Activated CD4-positive, alpha-beta T cell treated with anti-CD3 and anti-CD28 coated beads, Interleukin-2, amount 50 U/mL, for 16 hours (primary cell): ENCODE measurements around the gene MYO16.
A peak's percentile ranks its signal among the peaks of the same experiment; 100 is the strongest.
"Not testable (repeated sequence)": the region's sequence is repeated elsewhere in the genome, so short reads cannot be mapped to it uniquely, and the experiment has no call there.

Source experiments
- DNase-seq: peaks from one replicate; pipeline ENCODE4 v3.0.0-alpha.2; 2020

The MYO16 gene

DNA sequence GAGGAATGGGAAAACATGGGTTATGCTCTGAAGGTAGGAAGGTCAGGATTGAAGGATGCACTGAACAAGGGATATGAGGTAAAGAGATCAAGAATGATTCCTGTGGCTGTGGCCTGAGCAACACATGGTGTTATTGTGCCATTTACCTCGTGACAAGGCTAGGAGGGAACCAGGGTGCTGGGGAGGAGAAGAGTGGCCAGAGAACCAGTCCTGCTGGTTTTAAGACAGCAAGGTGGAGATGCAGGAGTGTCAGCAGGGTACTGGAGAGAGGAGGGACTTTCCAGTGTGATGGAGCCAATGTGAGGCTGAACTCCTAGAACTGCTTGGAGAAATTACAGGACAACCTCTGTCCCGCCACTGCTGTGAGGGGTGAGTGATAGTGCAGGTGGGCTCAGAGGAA lies 282.4 kb downstream of the MYO16 start:
- DNase-seq, result no peak

DNA sequence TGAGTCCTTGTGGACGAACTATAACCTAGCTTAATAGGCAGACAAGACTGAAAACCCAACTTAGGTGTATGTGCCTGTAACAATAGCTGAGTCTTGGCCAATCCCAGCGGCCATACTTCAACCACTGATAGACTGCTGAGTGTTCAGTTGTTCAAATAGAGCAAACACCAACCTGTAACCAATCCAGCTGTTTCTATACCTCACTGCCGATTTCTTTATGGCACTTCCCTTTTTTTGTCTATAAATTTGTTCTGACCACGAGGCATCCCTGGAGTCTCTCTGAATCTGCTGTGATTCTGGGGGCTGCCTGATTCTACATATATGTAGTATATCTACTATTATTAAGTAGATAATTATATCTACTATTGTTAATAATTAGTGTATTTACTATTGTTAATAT lies 284.3 kb downstream of the MYO16 start:
- DNase-seq, result not testable (repeated sequence)

DNA sequence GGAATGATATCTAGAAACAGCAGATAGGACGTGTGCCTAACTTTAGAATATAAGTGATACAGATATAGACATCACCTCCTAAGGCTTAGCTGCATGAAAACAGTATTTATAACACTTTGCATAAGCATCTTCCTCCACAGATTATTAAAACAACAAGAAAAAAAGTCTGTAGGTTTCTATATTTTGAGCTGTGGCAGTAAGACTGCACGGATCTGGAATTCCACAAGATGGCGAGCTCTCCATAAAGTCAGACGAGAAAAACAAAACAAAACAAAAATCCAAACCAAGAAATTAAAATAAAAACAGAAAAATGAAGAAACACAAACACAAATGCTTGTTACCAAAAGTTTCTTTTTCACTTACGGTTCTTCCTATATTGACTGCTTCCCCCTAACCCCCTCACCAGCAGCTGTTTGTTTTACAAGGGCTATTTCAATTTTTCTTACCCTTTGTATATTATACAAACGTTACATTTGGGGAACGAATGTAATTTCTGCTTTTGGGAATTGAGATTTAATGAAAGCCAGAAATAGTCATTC lies 285.8 kb downstream of the MYO16 start:
- no peak for DNase-seq

DNA sequence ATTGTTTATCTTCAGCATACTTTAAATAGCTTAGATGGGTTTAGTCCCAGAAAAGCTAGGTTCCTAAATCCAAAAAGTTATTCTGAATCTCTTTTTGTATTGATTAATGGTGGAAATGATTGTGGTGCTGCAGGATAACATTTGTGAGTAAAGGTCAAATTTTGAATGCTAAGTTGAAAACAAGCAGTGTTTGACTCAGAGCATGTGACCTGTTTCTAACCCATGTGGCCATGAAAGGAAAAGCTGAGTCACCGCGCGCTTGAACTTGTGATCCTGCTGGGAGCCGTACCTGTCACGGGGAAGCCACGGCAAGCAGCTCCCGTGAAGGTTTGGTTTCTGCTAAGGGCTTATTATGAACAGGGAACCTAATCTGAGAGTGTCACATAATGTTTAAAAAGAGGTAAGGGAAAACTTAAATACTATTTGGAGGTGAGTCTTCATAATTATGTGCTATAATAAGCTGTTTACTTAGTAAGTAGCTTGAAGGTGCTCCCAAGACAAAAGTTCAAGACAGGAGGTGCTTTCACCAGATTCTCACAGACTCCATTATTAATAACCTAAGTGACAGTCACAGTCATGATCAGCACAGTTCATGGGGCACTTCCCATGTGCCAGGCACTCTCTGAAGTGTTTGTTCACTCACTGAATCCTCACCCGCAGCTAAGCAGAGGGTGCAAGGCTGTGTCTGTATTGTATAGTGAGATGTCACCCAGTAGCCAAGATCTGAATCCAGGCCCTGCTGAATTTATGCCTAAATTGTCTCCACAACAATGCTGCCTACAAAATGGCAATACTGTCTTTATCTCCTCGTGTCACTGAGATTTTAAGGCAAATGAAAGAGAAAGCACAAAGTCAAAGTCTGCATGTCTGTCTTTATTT lies 286.5 kb downstream of the MYO16 start:
- peak; percentile 91 for DNase-seq

- DNase-seq, result no peak
These were observed 288.2 kb downstream of the MYO16 start for GRCh38 chr13:108917581-108917980.

DNA sequence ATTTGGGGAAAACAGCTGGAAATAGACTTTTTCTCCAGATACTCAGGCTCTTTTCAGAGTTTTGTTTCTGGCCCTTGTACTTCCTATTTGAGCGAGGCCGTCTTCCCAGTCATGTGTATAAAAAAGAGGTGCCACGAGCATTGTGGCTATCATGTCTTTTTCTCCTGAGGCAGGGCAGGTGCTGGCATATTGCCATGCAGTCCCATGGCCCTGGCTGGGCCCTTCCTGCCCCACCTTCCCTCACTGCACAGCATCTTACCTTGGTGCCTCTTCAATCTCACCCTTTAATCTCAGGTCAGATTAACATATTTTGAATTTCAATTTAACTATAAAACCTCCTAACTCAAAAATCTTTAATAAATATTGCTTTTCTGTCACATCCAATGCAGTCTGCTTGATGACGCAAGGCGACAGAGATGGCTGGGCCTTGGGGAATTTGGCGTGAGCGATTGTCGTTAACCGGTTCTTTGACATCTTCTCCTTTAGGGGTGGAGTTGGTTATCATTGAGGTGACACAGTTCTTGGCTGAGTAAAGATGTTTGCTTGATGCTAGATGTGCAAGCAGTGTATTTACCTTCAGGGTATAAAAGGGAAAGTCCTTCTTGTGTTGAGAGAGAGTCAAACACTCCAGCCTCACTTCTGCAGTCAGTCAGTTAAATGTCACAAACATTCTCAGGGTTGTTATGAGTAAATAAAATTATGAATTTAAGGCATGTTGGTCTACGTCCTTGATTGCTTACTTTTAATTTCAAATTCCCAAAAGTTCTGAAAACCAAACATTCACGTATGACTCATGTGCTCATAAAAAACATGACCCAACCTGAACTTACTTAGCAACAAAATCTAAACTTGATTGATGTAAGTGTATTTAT lies 289.9 kb downstream of the MYO16 start:
- no peak for DNase-seq

DNA sequence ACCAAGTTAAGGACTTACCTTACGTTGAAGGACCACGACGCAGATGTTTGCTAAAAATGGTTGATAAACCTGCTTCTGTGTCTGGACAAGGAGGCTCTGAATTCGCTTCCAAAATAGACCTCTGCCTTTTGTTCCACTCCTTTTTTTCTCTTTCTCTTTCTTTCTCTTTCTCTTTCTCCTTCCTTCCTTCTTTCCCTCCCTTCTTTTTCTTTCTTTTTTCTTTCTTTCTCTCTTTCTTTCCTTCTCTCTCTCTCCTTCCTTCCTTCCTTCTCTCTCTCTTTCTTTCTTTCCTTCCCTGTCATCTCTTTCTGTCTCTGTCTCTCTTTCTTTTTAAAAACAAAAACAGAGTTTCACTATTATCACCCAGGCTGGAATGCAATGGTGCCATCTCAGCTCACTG lies 290.7 kb downstream of the MYO16 start:
- no peak for DNase-seq

DNA sequence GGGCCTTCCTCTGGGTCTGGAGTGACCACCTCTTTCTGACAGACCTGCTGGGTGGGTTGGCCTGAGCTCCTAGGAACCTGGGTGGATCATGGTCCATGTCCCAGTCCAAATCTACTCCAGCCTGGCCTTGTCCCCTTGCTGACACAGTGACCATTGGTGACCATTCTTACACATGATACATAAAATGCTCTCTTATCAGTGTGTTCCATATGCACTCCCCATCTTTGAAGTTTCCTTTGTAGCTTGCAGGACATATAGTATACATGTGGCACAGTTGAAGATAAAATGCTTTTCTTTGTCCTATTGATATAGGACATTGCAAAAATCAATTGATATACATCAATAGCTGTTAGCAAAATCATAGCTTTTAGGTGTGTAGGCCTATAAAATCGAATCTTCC lies 291.8 kb downstream of the MYO16 start:
- DNase-seq, result no peak

DNA sequence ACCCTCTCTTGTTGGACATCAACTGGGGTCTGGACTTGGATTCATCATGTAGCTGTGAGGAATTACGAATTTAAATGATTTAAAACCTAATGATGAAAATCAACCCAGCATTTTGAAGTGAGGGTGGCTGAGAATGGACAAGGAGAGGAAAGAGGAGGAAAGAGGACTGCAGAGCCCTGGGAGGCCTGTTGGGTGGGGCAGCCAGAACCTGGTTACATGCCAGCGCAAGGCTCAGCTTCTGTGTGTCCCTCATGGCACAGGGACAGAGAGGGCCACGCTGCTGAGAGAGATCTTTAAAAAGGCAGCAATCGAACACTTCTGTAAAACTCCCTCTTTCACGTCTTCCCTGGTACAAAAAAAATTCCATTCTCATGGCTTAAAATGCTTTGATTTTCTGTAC lies 292.7 kb downstream of the MYO16 start:
- no peak for DNase-seq

DNA sequence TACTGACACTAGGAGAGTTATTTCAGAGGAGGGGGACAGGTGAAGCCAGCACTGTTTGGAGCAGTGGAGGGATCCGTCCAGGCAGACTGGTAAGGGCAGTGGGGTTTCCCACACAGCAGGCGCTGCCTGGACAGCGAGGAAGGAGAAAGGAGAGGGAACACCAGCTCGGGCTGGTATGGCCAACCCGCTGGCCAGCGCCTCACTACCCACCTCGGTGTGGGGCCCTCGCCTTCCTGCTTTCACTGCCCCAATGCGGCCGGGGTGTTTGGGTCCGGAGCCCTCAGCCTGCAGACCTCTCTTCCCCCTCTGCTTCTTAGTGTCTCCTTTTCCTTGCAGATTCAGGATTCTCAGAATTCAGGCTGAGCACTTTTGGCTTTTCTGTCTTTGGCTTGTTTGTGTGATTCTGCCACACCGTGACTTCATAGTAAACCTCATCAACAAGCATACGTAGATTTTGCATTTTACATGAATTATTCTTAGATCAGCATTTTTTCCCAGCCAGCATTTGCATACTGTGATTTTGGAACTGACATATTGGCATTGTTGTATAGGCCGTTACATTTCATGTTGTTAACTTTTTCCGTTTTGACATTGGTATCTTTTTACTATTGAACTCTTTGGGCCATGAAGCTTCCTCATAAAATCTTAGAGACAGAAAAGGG lies 294.1 kb downstream of the MYO16 start:
- no peak for DNase-seq

GRCh38 chr13:108924134-108924533 lies 294.7 kb downstream of the MYO16 start:
- no peak for DNase-seq

GRCh38 chr13:108924541-108924940 lies 295.1 kb downstream of the MYO16 start:
- DNase-seq, result no peak

- DNase-seq, result no peak
These were observed 295.7 kb downstream of the MYO16 start for GRCh38 chr13:108925070-108925469.

DNA sequence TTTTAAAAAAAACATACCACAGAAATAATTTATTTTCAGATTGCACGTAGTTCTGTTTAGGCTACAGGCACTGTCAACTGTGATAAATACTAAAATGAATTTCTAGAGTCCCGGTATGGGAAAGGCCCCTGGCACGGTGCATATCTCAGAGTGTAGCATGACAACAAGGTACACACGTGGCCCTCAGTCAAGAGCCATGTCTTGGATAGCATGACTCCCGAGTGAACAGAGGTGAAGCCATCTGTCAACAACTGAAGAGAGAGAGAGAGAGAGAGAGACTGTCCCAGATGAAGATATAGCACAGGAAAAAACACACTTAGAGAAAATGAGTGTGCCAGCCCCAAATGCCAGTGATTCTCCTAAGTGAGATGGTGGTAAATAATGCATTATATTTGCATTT lies 297.5 kb downstream of the MYO16 start:
- no peak for DNase-seq

GRCh38 chr13:108927615-108928014 lies 298.2 kb downstream of the MYO16 start:
- DNase-seq, result no peak

GRCh38 chr13:108929532-108930206 lies 300.3 kb downstream of the MYO16 start:
- no peak for DNase-seq

DNA sequence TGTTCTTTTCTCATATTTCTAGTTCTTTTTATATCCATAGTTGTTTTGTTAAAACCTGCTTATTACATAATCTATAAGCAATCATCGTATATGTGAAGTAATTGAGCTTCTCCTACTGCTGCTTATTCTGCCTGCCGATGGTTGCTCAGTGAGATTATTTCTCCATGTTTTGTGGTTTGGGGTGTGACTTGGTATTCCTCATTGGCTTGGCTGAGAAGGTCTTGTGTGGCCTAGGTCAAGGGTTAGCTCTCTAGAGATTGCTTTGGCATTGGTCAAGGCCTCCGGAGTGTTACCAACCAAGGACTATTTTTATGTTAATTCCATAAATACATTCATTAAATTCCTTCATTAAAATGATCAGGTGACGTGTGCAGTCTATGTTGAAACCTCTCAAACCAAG lies 302.8 kb downstream of the MYO16 start:
- no peak for DNase-seq

GRCh38 chr13:108933061-108933460 lies 303.6 kb downstream of the MYO16 start:
- no peak for DNase-seq

DNA sequence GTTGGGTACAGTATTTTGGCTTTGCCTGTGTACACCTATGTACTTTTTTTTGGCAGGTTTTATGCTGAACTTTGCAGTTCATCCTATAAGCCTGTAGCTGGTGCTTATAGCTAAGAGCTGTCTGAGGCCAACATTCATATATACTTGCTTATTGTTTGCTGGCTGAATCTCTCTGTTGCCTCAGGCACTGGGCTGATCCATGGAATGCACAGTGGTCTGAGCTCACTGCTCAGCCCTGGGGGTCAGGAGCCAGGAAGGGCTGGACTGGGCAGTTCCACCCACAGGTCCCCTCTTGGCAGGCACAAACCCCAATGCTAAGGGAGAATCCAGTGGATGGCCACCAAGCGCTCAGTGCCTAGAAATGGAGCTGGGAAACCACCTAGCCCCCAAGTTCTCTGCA lies 308.7 kb downstream of the MYO16 start:
- DNase-seq, result no peak

GRCh38 chr13:108940121-108940520 lies 310.7 kb downstream of the MYO16 start:
- no peak for DNase-seq

GRCh38 chr13:108943842-108944241 lies 314.4 kb downstream of the MYO16 start:
- DNase-seq, result no peak

GRCh38 chr13:108944760-108945159 lies 315.3 kb downstream of the MYO16 start:
- DNase-seq, result no peak
